Heart left ventricle (tissue), 16 donors: Measurements from ENCODE around the gene ADCK2. TPM values are rescaled to one million over a fixed set of nuclear protein-coding genes. Genes with fewer than 3 reads are reported as not detected.
"Not testable (repeated sequence)": the region's sequence is repeated elsewhere in the genome, so short reads cannot be mapped to it uniquely, and the experiment has no call there.

Experiments used
- ATAC-seq, 4 donors: fragments of 200-7000 bp; cut with Tn5 transposase; one replicate each; pipeline ENCODE4 v1.9.1; 2020 to 2022; ENCODE audit warnings: moderate library complexity in 4 of 4, mild to moderate bottlenecking in 3 of 4, moderate number of reproducible peaks in 1 of 4
- DNase-seq, 5 donors: peaks; one replicate each; pipeline ENCODE4 v3.0.0-alpha.2; 2020
- H3K27ac ChIP-seq, 12 donors: fragments of 200-600 bp; sonication (generic) in 4 of 12; one replicate each; pipeline versions ENCODE4 v1.5.0 to v1.8.0; 2016 to 2022; ENCODE audit warnings: mild to moderate bottlenecking in 2 of 12
- H3K27me3 ChIP-seq, 9 donors: fragments of 200-600 bp; sonication (generic) in 2 of 9; one replicate each; pipeline versions ENCODE4 v1.5.1 to v1.8.0; 2016 to 2022; ENCODE audit warnings: mild to moderate bottlenecking in 3 of 9
- H3K36me3 ChIP-seq, 9 donors: fragments of 200-600 bp; sonication (generic) in 2 of 9; one replicate each; pipeline versions ENCODE4 v1.5.0 to v1.8.0; 2018 to 2022; ENCODE audit warnings: mild to moderate bottlenecking in 2 of 9
- H3K4me1 ChIP-seq, 12 donors: fragments of 200-600 bp; sonication (generic) in 4 of 12; one replicate each; pipeline versions ENCODE4 v1.5.0 to v1.8.0; 2016 to 2022; ENCODE audit warnings: mild to moderate bottlenecking in 3 of 12
- H3K4me3 ChIP-seq, 12 donors: fragments of 200-600 bp; sonication (generic) in 4 of 12; one replicate each; pipeline versions ENCODE4 v1.5.0 to v1.8.0; 2017 to 2022; ENCODE audit warnings: mild to moderate bottlenecking in 9 of 12, moderate library complexity in 4 of 12
- H3K9me3 ChIP-seq, 12 donors: fragments of 200-600 bp; sonication (generic) in 4 of 12; one replicate each; pipeline versions ENCODE4 v1.5.0 to v1.8.0; 2016 to 2022; ENCODE audit warnings: mild to moderate bottlenecking in 1 of 12
- CTCF ChIP-seq, 12 donors: fragments of 200-600 bp; sonication (generic) in 4 of 12; IDR thresholded peaks; one replicate each; pipeline versions ENCODE4 v1.5.0 to v1.8.0; 2018 to 2022; ENCODE audit warnings: antibody characterized with exemption in 12 of 12, mild to moderate bottlenecking in 5 of 12
- POLR2A ChIP-seq, 2 donors: fragments of 450-650 bp; IDR thresholded peaks; one replicate each; pipeline ENCODE4 v1.6.1; 2017; ENCODE audit warnings: antibody characterized with exemption in 2 of 2, mild to moderate bottlenecking in 2 of 2, moderate library complexity in 2 of 2
- WGBS, 4 donors: extraction: QIAGEN DNeasy Blood & Tissue Kit in 2 of 4; methylation state at CpG; one replicate each; pipeline versions ENCODE4 v1.1.5 to v1.1.7; 2013 to 2018; 5-methylcytosine and 5-hydroxymethylcytosine counted together
- intact Hi-C, 10 donors: fragments of 100-400 bp; cut with DNase I; formaldehyde crosslinking; loops; one replicate each; pipeline versions ENCODE4 v1.11.1 to v1.14.2; 2022
- polyA plus RNA-seq, 2 donors: library from polyadenylated mRNA; stranded (reverse); fragments of 200-250 nt; gene quantifications; one replicate each; pipeline ENCODE4 v1.2.3, GENCODE V29; 2013
- total RNA-seq, 9 donors: library from RNA; depleted of rRNA in 2 of 9; stranded (reverse); fragments of >200 nt in 2 of 9; fragmentation: NEBNext Ultra II Directional in 3 of 9; extraction: Animal tissue kit (Norgen Biotek cat#: 25700) in 3 of 9; gene quantifications; one replicate each; pipeline versions ENCODE4 v1.1.0 to v1.2.4, GENCODE V29; 2016 to 2023
- donor health status: ischemic (EF 13 %, LVEDD 7.1; RV severe dilation, severe dysfunction).
- donor health status: healthy with polysubstance abuse.
- donor health status: DM: no; HTN: yes; CAD: no.
- donor health status: DM: no; HTN: no; CAD: no.
- donor health status: ischemic (EF 25% LVEDD 6.9; RV normal size, moderate dysfunction).
- donor health status: ischemic (EF 25% LVEDD 5.7; RV mildly dilated, moderate dysfunction).
- donor health status: healthy.
- donor health status: DM: yes; HTN: yes; CAD: no.
- donor health status: ischemic (EF 35%, LVEDD 5.7; RV mildly dilated, moderate dysfunction).
- donor health status: nonischemic (EF 11% LVEDD 7.7; RV severe dilation, severe dysfunction).
- donor health status: DM: yes; HTN: yes; CAD: no.
- donor health status: PGD.
- donor health status: ischemic (EF 29% LVEDD 5.4; RV normal size, mild dysfunction).
- donor health status: nonischemic (EF 23%, LVEDD 6.1; RV moderate dilation, normal function).

ADCK2 gene
- total and polyA plus RNA-seq, 11 donors, result 5.3 to 18.3 (median 10.5) TPM

GRCh38 chr7:140732416-140732815 is 59.7 kb downstream of the ADCK2 start:
- H3K27me3 ChIP-seq, result no peaks in the 10 kb centered on the region
- no peak for DNase-seq
- no peaks in the 10 kb centered on the region for H3K4me1 ChIP-seq
- TF ChIP-seq POLR2A (IDR thresholded peaks at IDR 0.05), result no peak
- no peak for TF ChIP-seq CTCF (IDR thresholded peaks at IDR 0.05)
- intact Hi-C loops, result no loop called here
- H3K9me3 ChIP-seq, result no peaks in the 10 kb centered on the region
- WGBS, 4 donors, result 91 to 96% (median 95%) methylated on average over 2 of the region's 2 CpGs
- peaks cover 0 to 60% (median 7%) of the 10 kb centered on the region in 9 donors for H3K36me3 ChIP-seq
- no peak overlapping the region for H3K4me3 ChIP-seq
- no peak overlapping the region for H3K27ac ChIP-seq
- ATAC-seq, result no peak

- Histone ChIP-seq H3K4me3 (no peak overlapping the region), H3K36me3 (peaks cover 0 to 73% (median 20%) of the 10 kb centered on the region in 9 donors), H3K27me3 (no peaks in the 10 kb centered on the region), H3K4me1 (peaks cover 0 to 6% (median 0%) of the 10 kb centered on the region in 12 donors), H3K9me3 (no peaks in the 10 kb centered on the region), H3K27ac (no peak overlapping the region)
- intact Hi-C loops, result no loop called here
- ATAC-seq (no peak), DNase-seq (no peak)
- 68 to 77% (median 71%) methylated on average over 2 of the region's 2 CpGs for WGBS, 4 donors
- TF ChIP-seq CTCF (IDR thresholded peaks at IDR 0.05) (no peak), POLR2A (IDR thresholded peaks at IDR 0.05) (no peak)
Observed at GRCh38 chr7:140734096-140734495, 61.4 kb downstream of the ADCK2 start.

DNA sequence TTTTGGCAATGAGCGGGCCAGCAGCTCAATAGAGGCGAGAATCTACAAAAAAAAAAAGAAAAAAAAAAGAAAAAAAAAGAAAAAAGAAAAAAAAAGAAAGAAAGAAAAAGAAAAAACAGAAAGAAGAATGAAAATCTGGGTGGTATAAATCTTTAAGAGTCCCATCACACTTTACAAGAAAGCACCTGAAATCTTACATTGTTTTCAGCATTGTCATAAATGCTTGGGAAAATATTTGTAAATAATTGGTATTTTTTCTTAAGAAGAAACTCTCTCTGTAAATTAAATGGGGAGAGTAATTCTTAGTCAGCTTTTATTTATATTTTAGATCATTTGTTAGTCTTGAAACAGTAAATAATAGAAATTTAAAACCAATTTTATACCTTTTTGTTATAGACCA is 62.0 kb downstream of the ADCK2 start:
- H3K27ac ChIP-seq, result no peak overlapping the region
- intact Hi-C loops, result no loop called here
- no peak overlapping the region for H3K4me3 ChIP-seq
- TF ChIP-seq CTCF (IDR thresholded peaks at IDR 0.05) (no peak), POLR2A (IDR thresholded peaks at IDR 0.05) (no peak)
- H3K36me3 ChIP-seq, result peaks cover 0 to 73% (median 27%) of the 10 kb centered on the region in 9 donors
- no peaks in the 10 kb centered on the region for H3K27me3 ChIP-seq
- no peaks in the 10 kb centered on the region for H3K9me3 ChIP-seq
- WGBS, 4 donors, result 94 to 98% (median 96%) methylated on average over 2 of the region's 2 CpGs
- H3K4me1 ChIP-seq, result peaks cover 0 to 6% (median 0%) of the 10 kb centered on the region in 12 donors
- ATAC-seq (no peak), DNase-seq (no peak)

DNA sequence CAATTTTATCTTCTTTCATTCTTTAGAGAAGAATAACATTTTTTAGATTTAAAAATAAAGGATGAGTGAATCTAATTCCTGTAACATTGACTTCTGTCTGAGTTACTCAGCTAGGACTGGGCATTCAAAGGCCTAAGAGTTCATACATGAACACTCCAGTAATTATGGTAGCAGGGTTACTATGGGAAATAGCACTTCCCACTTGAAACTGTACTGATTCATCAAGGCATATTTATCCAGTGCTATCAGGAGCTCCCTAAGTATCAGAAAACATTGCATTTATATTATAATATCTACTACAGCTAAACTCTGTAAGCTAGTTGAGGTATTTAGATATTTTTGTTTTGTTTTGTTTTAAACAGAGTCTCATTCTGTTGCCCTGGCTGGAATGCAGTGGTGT is 65.5 kb downstream of the ADCK2 start:
- no peak overlapping the region for H3K27ac ChIP-seq
- DNase-seq (no peak), ATAC-seq (no peak)
- H3K27me3 ChIP-seq, result no peaks in the 10 kb centered on the region
- TF ChIP-seq CTCF (IDR thresholded peaks at IDR 0.05) (no peak), POLR2A (IDR thresholded peaks at IDR 0.05) (no peak)
- H3K4me1 ChIP-seq, result peaks cover 0 to 6% (median 0%) of the 10 kb centered on the region in 12 donors
- H3K4me3 ChIP-seq, result no peak overlapping the region
- intact Hi-C loops, result no loop called here
- H3K9me3 ChIP-seq, result no peaks in the 10 kb centered on the region
- H3K36me3 ChIP-seq, result peaks cover 0 to 68% (median 36%) of the 10 kb centered on the region in 9 donors

DNA sequence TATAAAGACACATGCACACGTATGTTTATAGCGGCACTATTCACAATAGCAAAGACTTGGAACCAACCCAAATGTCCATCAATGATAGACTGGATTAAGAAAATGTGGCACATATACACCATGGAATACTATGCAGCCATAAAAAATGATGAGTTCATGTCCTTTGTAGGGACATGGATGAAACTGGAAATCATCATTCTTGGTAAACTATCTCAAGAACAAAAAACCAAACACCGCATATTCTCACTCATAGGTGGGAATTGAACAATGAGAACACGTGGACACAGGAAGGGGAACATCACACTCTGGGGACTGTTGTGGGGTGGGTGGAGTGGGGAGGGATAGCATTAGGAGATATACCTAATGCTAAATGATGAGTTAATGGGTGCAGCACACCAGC is 70.5 kb downstream of the ADCK2 start:
- H3K4me3 ChIP-seq, intact Hi-C loops, H3K27me3 ChIP-seq, H3K4me1 ChIP-seq, H3K9me3 ChIP-seq, ATAC-seq, DNase-seq, H3K27ac ChIP-seq: not testable (repeated sequence)
- H3K36me3 ChIP-seq, result peaks cover 0 to 54% (median 34%) of the 10 kb centered on the region in 9 donors
- 84 to 100% (median 94%) methylated on average over 2 of the region's 4 CpGs for WGBS, 4 donors
